ENCODE measurements around the gene TBKBP1.

Gene TBKBP1

DNA sequence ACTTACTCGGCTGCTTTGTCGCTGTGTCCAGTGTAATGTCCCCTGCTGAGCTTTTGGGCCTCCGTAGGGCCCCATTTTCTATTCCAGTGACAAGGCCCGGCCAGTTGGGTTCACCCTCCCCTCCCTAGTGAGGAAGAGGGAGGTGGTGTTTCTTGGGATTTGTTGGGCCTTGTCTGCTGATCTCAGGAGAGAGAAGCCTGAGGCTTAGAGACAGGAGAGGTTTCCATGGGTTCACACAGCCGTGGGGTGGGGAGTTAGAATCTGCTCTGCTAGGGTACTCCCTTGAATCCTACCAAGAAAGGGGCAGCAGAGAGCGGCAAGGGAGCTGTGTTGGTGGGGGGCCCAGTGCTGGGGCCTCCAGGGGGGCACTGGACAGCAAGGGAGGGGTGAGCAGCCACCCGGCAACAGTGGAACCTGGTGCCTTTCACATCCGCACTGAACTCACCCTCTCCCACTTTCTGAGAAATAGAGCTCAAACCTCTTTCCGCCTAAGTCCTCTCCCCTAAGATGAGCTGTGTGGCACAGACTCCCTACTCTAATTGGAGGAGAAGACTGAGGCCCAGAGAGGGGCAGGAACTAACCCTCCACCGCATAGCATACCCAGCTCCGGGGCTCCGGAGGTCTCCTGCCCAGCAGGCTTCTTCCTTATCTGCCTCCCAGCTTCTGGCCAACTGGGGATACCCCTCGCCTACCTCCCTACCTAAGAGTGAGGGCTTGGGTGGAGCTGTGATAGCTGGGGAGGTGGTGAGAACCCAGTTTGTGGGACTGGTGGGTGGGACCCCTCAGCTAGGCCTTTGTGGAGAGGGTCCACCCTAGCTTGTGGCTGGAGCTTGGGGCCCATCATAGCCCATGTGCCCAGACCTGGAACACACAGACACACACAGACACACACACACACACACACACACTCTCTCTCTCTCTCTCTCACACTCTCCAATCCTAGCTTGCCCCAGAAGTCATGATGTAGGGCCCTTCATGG is 6.8 kb downstream of the TBKBP1 start:
- DNase-seq = no peak

DNA sequence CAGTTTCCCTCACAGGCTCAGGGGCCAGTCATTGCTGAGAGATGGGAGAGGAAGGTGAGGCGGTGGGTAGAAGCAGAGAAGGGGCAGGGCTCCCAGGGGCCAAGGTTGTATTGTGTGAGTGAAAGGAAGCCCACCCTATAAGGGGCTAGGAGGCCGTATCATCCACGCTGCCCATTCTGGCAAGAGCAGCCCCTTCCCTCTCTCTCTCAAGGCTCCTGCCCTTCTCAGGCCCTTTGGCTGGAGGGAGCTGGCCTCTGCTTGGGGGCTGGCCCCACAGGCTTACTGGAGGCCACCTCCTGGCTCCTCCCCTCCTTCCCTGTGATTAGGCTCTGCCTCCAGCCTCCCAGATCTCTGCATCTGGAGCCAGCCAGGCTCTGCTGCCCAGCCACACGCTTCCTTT is 7.6 kb downstream of the TBKBP1 start:
- DNase-seq = no peak

DNA sequence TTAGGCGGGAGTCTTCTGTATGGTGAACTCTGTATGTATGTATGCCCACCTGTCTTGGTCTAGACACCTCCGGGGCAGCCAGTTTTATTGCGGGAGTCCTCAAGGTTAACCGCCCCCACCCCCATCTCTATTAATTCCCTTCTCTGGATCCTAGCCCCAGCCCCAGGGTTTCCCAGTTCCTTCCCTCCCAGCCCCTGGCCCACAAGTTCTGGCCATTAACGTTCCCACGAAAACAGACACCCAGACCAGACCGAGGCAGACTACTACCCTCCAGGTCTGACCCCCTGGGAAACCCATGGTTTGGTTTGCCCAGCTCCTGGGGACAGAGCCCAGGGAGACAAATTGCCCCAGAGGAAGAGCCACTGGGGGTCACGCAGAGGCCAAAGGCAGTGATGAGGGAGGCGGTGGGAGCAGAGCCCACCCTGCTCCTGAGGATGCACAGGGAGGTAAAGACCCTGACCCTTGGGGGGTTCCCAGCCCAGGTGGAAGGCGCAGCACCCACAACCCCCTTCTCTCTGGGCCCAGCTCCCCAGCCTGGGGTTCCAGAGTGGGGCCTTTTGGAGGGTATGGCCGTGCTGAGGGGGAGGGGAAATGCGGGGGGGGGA is 8.5 kb downstream of the TBKBP1 start:
- no peak for DNase-seq

DNA sequence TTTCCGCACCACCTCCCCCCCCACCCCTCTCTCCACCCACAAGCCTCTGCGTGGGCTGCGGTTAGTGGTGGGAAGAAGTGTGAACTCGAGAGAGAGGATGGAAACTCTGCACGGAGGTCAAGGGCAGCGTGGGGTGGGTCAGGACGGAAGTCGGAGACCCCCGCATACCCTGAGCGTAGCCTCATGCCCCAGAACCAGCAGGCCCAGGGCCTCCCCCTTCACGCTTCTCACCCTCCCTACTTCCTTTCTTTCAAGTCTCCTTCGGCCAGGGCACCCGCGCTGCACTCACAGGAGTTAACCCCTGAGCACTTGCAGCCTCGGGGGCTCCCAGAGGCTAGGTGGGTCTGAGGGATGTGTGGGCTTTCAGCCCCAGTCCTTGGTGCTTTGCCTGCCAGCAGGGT is 9.2 kb downstream of the TBKBP1 start:
- peak; percentile 71 for DNase-seq

DNA sequence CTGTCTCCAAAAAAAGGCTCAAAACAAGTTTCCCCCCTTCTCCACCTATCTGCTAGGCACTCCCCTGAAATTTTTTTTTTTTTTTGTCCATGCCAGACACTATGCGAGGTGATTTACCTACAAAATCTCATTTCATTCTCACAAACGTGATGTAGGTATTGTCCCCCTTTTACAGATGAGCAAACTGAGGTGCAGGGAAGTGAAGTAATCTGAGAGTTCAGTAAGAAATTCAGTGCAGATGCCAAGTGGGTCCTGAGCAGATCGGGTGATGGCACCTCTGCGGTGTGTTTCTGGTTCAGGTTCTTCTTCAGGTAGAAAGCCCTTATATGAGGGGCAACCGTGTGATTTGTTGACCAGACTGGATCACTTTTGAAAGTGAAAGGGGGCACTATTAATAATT is 9.7 kb downstream of the TBKBP1 start:
- no peak for DNase-seq

DNA sequence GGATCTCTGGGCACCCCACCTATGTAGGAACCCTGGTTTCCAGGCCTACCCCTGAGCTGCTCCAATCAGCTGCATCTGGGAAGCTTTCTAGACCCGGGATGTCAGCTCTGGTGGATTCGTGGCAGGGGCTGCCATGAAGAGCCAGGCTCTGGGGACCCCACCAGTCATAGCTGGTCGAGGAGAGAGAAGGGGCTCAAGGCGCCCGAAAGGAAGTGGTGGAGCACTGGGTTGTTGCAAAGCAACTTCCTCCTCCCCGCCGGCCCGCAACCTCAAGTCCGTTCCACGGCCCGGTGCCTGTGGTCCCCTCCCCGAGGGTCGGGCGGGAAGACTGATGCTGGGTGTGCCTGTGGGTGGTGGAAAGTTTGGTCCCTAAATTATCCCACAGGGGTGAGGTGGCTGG is 10.2 kb downstream of the TBKBP1 start:
- no peak for DNase-seq

DNA sequence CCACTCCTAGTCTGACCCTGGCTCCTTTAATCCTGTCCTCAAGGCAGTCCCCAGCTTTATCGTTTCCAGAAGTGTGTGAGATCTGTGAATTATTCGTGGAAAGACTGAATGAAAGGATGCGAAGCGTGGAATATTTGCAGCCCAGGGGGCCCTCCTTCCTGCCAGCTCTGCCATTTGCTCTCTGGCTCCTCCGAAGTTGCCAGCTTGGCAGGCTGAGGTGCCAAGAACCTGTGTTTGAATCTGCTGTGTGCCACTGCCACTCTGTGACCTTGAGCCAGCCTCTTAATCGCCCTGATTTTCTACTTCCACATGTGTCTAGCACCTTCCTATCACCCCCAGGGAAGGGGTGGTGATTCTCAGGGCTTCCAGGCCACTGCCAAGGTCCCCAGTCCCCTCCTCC is 10.8 kb downstream of the TBKBP1 start:
- no peak for DNase-seq

DNA sequence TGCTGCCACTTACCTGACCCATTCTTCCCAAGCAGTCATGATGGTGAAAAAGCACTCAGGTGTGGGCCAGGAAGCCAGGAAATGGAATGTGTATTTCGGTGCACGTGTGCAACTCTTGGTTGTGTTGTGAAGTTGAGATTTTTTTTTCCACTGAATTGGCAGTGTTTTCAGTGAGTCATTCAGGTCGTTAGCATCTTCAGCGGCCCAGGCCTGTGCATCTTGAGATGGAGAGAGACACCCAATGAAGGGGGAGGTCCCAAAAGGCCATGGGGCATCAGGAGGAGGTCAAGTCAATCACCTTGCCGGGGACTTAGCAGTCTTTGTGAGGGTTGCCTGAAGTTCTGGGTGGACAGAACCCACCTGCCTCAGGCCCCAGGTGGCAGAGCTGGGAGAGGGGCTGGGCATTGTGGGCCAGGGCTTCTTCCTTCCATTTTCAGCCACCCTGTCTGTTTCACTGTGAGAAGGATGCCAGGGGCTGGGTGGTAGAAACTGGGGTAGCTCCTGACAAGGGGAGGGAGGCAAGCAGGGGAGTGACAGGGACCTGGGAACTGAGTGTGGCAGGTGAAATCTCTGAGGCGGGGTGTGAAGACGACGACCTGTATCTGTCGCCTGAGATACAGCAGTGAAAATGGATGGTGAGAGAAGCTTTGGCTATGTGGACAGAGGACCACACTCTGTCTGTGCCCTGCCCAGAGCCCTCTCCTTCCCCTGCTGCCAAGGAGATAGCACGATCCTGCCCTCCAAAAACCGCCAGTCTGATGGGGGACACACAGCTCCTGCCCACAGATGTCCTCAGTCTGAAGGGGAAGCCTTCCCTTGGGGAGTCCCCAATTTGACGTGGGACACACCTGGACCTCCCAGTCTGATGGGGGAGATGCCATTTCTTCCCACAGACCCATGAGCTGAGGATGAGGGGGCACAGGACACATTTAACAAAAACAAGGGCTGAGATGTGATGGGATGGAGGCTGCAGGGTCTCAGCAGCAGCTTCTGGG is 11.9 kb downstream of the TBKBP1 start:
- peak; percentile 79 for DNase-seq

DNA sequence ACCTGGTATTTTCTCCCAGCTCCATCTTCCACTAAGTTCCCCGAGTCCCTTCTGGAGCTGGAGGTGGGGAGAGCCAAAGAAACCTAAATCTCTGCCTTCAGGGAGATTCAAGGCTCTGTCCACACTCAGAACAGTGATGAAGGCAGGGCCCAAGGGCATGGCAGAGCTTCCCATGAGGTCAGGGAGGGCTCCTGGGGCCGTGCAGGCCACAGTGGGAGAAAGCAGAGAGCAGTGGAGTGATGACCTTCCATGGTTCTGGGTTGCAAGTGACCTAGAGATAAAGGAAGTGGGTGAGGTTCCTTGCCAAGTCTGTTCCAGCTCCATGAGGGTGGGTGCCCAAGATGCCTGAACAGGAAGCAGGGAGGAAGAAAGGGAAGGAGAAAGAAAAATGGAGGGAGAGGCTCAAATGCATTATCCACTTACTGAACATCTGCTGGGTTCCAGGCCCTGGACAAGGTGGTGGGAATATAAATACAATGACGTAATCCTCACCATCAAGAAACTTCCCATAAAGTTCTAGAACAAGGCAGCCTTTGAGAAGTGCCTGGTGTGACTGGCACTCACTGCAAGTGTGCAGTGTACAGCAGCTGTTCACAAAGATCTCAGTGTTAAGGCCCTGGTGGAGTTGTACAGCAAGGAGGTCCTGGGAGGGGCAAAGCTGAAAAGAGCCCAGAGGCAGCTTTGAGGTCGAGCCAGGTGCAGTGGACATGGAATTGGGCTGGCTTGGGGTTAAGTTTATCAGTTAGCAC is 13.3 kb downstream of the TBKBP1 start:
- DNase-seq = no peak

DNA sequence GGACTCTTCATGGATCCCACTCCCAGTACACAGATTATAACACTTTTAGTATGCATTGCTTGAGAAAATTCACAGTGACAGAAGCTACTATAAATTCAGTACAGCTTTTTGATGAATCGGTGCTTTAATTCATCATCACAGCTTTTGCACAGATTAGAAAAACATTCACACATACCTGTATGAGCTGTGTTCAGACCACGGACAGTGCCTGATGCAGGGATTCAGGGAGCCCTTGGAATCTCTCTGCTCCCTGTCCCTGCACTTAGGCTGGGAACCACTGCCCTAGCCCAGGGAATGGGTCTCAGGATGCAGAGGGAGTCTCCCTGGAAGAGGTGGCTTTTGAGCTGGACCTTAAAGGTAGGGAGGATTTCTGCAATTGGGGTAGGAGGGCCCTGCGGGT is 13.9 kb downstream of the TBKBP1 start:
- DNase-seq = no peak

DNA sequence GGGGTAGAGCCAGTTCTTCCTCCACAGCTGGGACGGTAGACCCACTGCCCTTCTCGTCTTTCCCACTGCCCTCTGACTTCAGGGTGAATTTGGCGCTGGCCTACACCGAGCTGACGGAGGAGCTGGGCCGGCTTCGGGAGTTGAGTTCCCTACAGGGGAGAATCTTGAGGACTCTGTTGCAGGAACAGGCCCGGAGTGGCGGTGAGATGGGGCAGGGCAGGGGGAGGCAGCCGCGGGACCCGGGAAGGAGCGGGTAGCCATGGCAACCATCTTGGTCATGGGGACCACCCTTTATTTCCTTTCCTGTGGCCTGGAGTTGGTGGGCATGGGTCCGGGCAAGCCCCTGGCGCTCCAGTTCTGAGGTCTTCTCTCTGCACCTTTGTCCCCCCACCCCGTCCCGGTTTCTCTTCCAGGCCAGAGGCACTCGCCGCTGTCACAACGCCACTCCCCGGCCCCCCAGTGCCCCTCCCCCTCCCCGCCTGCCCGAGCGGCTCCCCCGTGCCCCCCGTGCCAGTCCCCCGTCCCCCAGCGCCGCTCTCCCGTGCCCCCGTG is 14.4 kb downstream of the TBKBP1 start:
- DNase-seq = no peak

DNA sequence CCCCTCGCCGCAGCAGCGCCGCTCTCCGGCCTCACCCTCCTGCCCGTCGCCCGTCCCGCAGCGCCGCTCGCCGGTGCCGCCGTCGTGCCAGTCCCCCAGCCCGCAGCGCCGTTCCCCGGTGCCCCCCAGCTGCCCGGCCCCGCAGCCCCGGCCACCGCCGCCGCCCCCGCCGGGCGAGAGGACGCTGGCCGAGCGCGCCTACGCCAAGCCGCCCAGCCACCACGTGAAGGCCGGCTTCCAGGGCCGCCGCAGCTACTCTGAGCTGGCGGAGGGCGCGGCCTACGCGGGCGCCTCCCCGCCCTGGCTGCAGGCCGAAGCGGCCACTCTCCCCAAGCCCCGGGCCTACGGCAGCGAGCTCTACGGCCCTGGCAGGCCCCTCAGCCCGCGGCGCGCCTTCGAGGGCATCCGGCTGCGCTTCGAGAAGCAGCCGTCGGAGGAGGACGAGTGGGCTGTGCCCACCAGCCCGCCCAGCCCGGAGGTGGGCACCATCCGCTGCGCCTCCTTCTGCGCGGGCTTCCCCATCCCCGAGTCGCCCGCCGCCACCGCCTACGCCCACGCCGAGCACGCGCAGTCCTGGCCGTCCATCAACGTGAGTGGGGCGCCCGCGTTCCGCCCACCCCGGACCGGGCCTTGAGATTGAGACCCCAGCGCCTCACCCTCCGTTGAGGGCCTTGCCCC is 15.0 kb downstream of the TBKBP1 start:
- no peak for DNase-seq

DNA sequence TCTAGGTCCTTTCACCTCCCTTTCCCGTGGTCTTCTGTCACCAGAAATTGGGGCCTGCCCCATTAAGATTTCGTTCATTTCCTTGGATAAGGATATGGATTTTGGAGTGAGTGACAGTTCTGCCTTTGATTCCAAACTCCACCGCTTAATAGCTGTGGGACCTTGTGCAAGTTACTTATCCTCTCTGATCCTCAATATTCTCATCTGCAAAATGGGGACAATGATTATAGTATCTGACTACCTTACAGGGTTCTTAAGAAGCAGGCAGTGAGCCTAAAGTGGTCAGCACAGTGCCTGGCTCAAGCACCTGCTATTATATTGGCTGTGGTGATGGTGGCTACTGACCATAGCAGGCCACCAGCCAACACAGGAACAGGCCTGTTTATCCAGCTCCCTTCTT is 15.6 kb downstream of the TBKBP1 start:
- DNase-seq = no peak

DNA sequence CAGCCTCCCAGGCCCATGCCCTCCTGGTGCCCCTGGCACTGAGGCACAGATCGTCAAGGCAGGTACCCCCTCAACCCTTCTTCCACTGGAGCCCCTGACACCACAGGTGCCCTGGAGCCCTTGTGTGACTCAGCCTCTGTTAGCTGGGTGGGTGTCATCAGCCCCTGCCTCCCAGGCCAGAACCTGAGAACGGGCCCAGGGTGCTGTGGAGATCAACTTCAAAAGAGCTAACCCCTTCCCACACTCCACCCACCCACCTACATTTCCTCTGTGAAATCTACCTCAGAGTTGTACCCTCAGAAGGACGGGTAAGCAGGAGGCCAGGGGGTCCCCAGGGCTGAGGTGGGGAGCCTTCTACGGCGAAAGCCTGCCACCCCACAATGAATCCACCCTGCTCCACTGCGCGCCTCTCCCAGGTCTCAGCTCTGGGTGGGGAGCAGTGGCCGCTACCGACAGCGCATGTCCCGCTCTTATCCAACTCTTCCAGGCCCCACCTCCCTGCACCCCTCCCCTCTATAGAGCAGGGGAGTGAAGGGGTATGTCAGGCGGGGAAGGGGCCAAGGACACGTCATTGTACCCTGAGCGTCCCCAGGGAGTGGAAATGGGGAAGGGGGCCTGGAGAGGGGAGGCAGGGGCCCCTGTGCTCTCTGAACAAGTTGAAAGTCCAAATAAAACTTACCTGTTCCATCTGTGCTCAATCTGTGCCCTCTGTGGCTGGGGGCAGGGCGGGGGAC is 17.6 kb downstream of the TBKBP1 start:
- DNase-seq = no peak

DNA sequence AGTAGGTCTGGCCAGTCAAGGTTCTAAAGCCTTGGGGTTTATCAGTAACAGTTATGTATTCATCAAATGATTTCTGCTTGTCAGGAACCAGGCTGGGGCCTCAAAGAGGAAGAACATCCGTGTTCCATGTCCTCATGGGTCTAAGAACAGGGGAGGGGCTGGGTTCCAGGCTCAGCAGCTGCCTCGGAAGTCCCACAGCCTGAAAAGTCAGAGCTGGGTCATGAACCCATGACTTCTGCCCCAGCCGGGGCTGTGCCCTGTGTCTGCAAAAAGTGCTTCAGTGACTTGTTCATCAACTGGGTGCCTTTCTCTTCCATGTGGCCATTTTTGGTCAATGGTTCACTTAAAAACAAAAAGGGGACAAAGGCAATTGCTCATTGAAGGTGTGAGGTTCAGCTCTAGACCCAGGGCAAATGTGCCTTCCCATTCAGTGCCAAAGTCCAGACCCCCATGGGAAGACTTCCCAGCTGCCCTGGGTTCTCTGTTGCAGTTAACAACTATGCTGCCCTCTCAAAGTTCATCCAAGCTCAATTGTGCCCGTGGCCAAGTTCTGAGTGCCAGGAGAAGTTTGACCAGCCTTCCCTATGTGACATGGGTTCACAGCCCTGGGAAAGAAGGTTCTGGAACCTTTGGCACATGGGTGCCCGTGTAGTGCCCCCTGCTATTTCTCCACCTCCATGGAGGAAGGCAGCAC is 18.5 kb downstream of the TBKBP1 start:
- DNase-seq = no peak

DNA sequence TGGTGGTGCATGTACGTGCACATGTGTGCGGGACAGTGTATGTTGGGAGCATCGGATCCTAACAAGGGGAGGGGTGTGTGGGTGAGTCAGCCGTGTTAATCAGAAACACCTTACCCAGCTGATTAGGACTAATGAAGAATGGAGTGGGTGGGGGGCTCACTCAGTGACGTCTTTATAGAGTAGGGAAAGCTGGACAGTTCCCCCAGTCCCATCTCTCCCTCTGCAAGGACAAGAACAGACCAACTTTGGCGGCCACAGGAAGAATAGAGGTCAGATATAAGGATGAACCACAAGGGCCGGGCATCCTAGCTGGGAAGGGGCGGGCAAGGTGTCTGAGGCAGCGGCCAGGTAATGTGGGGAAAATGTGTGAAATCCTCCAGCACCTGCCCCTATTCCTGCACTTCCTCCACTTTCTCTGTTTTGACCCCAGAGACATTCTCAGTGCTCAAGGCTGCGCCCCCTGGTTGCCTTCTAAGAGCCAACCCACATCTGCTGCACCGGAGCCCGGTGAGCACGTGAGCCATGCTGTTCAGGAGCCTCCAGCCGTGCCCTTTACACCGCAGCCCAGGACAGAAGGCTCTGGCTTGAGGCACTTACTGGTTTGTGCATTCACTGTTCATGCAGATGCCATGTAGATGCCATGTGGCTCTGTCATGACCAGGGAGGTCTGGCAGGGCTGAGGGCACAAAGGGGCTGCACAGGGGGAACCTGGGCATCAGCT is 20.2 kb downstream of the TBKBP1 start:
- no peak for DNase-seq

DNA sequence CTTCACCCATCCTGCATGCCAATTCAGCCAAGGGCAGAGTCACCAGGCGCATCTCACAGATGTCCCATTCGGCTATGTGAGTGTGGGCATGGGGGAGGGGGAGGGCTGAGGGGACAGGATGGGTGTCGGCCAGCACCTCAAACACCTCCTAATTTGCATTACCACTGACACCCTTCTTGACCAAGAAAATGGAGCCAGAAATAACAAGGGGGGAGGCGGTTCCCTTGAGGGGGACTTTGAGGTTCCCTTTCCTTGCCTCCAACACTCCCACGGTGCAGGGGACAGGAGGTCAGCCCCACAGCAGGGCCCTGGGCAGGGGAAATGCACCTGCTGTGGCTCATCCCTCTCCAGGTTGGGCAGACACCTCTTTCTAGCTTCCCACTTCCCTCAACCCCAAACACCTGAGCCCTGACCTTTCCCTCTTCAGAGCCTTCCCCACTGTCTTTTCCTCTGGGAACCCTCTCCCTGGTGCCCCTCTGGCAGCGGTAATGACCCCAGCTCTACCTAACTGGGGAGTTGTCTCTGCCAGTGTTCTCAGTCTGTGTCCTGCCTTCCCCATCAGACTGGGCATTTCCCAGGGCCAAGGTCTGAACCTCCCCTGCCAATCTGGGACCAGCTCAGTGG is 20.9 kb downstream of the TBKBP1 start:
- DNase-seq = no peak

DNA sequence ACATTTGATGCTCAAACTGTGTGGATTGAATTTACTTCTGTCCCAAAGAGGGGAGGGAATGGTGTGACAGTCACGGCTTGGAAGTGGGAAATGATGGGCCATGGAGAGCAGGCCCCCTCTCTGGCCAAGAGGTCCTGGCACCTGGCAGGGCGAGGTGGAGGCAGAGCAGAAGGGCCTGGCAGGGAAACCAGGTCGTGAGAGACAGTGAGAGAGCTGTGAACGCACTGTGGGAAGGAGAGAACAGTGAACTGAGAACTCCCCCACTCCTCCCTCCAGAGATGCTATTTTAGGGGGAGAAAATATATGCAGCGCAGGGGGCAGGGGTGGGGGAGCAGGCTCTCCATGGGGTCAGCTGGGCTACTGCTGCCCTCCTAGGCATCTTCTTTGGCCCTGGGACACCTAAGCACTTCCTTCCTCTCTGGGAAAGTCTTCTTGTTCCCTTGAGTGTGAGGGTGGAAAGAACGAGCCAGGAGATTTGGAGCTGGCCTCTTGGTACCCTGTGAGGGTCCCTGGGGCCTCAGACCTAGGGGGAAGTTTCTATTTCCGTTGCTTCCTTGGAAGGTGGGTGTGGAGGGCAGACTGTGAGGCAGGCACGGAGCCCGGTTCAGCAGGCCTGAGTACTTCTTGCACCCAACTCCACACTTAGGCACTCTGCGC is 21.8 kb downstream of the TBKBP1 start:
- no peak for DNase-seq
